Measurements from ENCODE around the gene ZNF521. TPM values are rescaled to one million over a fixed set of nuclear protein-coding genes. Genes with fewer than 3 reads are reported as not detected.

The ZNF521 gene
- total and polyA plus RNA-seq, 8 donors, result 0.80 to 290 (median 11.1) TPM

- no peak for DNase-seq
- 84 to 92% (median 91%) methylated on average over 12 of the region's 12 CpGs for WGBS, 5 donors
- intact Hi-C loops (cut with DNase I; ENCODE audit: low total_unique reads), result no loop called here
- Histone ChIP-seq H3K27me3 (no peaks in the 10 kb centered on the region), H3K9me3 (no peaks in the 10 kb centered on the region), H3K27ac (no peak overlapping the region), H3K4me3 (no peak overlapping the region), H3K36me3 (peaks cover 0 to 10% (median 5%) of the 10 kb centered on the region in 4 donors), H3K4me1 (peaks cover 0 to 11% (median 3%) of the 10 kb centered on the region in 4 donors)
- no peak for TF ChIP-seq POLR2A (IDR thresholded peaks at IDR 0.05)
- no peak for TF ChIP-seq CTCF (IDR thresholded peaks at IDR 0.05)
- no peak for TF ChIP-seq EP300 (IDR thresholded peaks at IDR 0.05)
- TF ChIP-seq POLR2AphosphoS5 (IDR thresholded peaks at IDR 0.05), result no peak
Measured at GRCh38 chr18:25225151-25225550, 126.8 kb downstream of the ZNF521 start.

GRCh38 chr18:25223899-25224886 lies 127.8 kb downstream of the ZNF521 start:
- DNase-seq, result no peak
- 78 to 88% (median 85%) methylated on average over 23 of the region's 23 CpGs for WGBS, 5 donors
- H3K27me3 ChIP-seq, result no peaks in the 10 kb centered on the region
- TF ChIP-seq POLR2A (IDR thresholded peaks at IDR 0.05) (no peak), POLR2AphosphoS5 (IDR thresholded peaks at IDR 0.05) (no peak)
- no peak overlapping the region for H3K4me3 ChIP-seq
- H3K36me3 ChIP-seq, result peaks cover 0 to 10% (median 5%) of the 10 kb centered on the region in 4 donors
- H3K9me3 ChIP-seq, result no peaks in the 10 kb centered on the region
- H3K27ac ChIP-seq, result no peak overlapping the region
- H3K4me1 ChIP-seq, result peaks cover 0 to 3% (median 0%) of the 10 kb centered on the region in 4 donors
- intact Hi-C loops (cut with DNase I; ENCODE audit: low total_unique reads), result no loop called here

GRCh38 chr18:25223211-25223610 lies 128.8 kb downstream of the ZNF521 start:
- no peak overlapping the region for H3K4me3 ChIP-seq
- H3K4me1 ChIP-seq, result no peaks in the 10 kb centered on the region
- WGBS, 5 donors, result 70 to 88% (median 79%) methylated on average over 2 of the region's 2 CpGs
- intact Hi-C loops (cut with DNase I; ENCODE audit: low total_unique reads), result no loop called here
- no peaks in the 10 kb centered on the region for H3K27me3 ChIP-seq
- no peak for DNase-seq
- H3K36me3 ChIP-seq, result peaks cover 0 to 10% (median 5%) of the 10 kb centered on the region in 4 donors
- TF ChIP-seq POLR2AphosphoS5 (IDR thresholded peaks at IDR 0.05) (no peak), EP300 (IDR thresholded peaks at IDR 0.05) (no peak), POLR2A (IDR thresholded peaks at IDR 0.05) (no peak), CTCF (IDR thresholded peaks at IDR 0.05) (no peak)
- H3K9me3 ChIP-seq, result no peaks in the 10 kb centered on the region
- H3K27ac ChIP-seq, result no peak overlapping the region

- Histone ChIP-seq H3K27ac (no peak overlapping the region), H3K36me3 (peaks cover 0 to 10% (median 5%) of the 10 kb centered on the region in 4 donors), H3K9me3 (no peaks in the 10 kb centered on the region), H3K27me3 (no peaks in the 10 kb centered on the region), H3K4me1 (no peaks in the 10 kb centered on the region), H3K4me3 (no peak overlapping the region)
- TF ChIP-seq CTCF (IDR thresholded peaks at IDR 0.05) (no peak), POLR2AphosphoS5 (IDR thresholded peaks at IDR 0.05) (no peak), EP300 (IDR thresholded peaks at IDR 0.05) (no peak)
- no peak for DNase-seq
- intact Hi-C loops (cut with DNase I; ENCODE audit: low total_unique reads), result no loop called here
- WGBS, 5 donors, result 87 to 93% (median 91%) methylated on average over 4 of the region's 4 CpGs
Measured at GRCh38 chr18:25222648-25223047, 129.3 kb downstream of the ZNF521 start.

- Histone ChIP-seq H3K36me3 (no peaks in the 10 kb centered on the region), H3K4me1 (no peaks in the 10 kb centered on the region), H3K27me3 (no peaks in the 10 kb centered on the region), H3K4me3 (no peak overlapping the region), H3K27ac (no peak overlapping the region), H3K9me3 (no peaks in the 10 kb centered on the region)
- 64 to 82% (median 73%) methylated on average over 3 of the region's 3 CpGs for WGBS, 5 donors
- TF ChIP-seq EP300 (IDR thresholded peaks at IDR 0.05) (no peak), POLR2AphosphoS5 (IDR thresholded peaks at IDR 0.05) (no peak), CTCF (IDR thresholded peaks at IDR 0.05) (no peak), POLR2A (IDR thresholded peaks at IDR 0.05) (no peak)
- intact Hi-C loops (cut with DNase I; ENCODE audit: low total_unique reads), result no loop called here
- no peak for DNase-seq
Measured at GRCh38 chr18:25210622-25211021, 141.3 kb downstream of the ZNF521 start.
